B cell (primary cell): ENCODE data around the gene TPCN1. TPM values are rescaled to one million over a fixed set of nuclear protein-coding genes. Genes with fewer than 3 reads are reported as not detected.

Experiments used
- ATAC-seq: fragments of 200-7000 bp; cut with Tn5 transposase; one replicate; pipeline ENCODE4 v1.10.0; 2021; ENCODE audit warnings: low read depth, mild to moderate bottlenecking, moderate number of reproducible peaks, moderate library complexity
- CTCF ChIA-PET: fragments of 350-600 bp; sonication (Branson Sonifier 250); formaldehyde crosslinking; loops from one replicate; lab custom pipeline; 2021; ENCODE audit warnings: antibody characterized with exemption, inconsistent platforms; lab: Charles Lee
- POLR2A ChIA-PET: fragments of 350-600 bp; sonication (Branson Sonifier 250); formaldehyde crosslinking; loops from one replicate; lab custom pipeline; 2021; ENCODE audit warnings: antibody characterized with exemption; lab: Charles Lee
- DNase-seq: peaks from one replicate; pipeline ENCODE4 v3.0.0; 2013
- H2AFZ ChIP-seq: 2 replicates; pipeline ENCODE4 v1.6.1; 2012; ENCODE audit warnings: mild to moderate bottlenecking, low read depth, low read length; ENCODE audit not compliant: insufficient read depth, poor library complexity, severe bottlenecking
- H3K27ac ChIP-seq, 2 donors: 1 replicate in 1 of 2; 2 replicates in 1 of 2; pipeline ENCODE4 v1.5.1; 2012 to 2013; ENCODE audit warnings: low read length in 2 of 2, mild to moderate bottlenecking in 2 of 2, moderate library complexity in 1 of 2
- H3K27me3 ChIP-seq, 4 experiments: fragments of 200-600 bp in 1 of 4; sonication (generic) in 1 of 4; replicated peaks in 1 of 4; 1 replicate in 2 of 4; 2 replicates in 2 of 4; pipeline versions ENCODE4 v1.6.1 to v1.7.0; 2013 to 2016; ENCODE audit warnings: low read length in 3 of 4, mild to moderate bottlenecking in 2 of 4, mixed read lengths in 1 of 4, moderate library complexity in 1 of 4; ENCODE audit not compliant: insufficient read depth in 4 of 4, control insufficient read depth in 3 of 4; ENCODE audit errors: control extremely low read depth in 1 of 4
- H3K36me3 ChIP-seq, 2 experiments: replicated peaks in 1 of 2; 1 replicate in 1 of 2; 2 replicates in 1 of 2; pipeline versions ENCODE4 v1.6.1 to v1.7.1; 2013; ENCODE audit warnings: low read length in 1 of 2; ENCODE audit not compliant: insufficient read depth in 2 of 2, control insufficient read depth in 1 of 2; ENCODE audit errors: control extremely low read depth in 1 of 2, extremely low read depth in 1 of 2
- H3K4me1 ChIP-seq, 2 donors: fragments of 200-600 bp in 1 of 2; sonication (generic) in 1 of 2; 1 replicate in 1 of 2; 2 replicates in 1 of 2; pipeline versions ENCODE4 v1.5.1 to v1.6.1; 2013 to 2017; ENCODE audit warnings: low read length in 2 of 2; ENCODE audit not compliant: control insufficient read depth in 2 of 2, insufficient read depth in 2 of 2
- H3K4me2 ChIP-seq: replicated peaks from 2 replicates; pipeline ENCODE3; 2012; ENCODE audit warnings: mild to moderate bottlenecking, low read depth, low read length; ENCODE audit not compliant: poor library complexity, severe bottlenecking
- H3K4me3 ChIP-seq, 5 experiments: fragments of 200-600 bp in 1 of 5; sonication (generic) in 1 of 5; 1 replicate in 3 of 5; 2 replicates in 2 of 5; pipeline versions ENCODE4 v1.5.1 to v1.7.0; 2011 to 2016; ENCODE audit warnings: low read length in 4 of 5, mild to moderate bottlenecking in 4 of 5, low read depth in 2 of 5, control low read depth in 1 of 5, moderate library complexity in 1 of 5; ENCODE audit not compliant: insufficient read depth in 1 of 5; ENCODE audit errors: control extremely low read depth in 1 of 5, extremely low read depth in 1 of 5
- H3K79me2 ChIP-seq: fragments of 200-600 bp; sonication (generic); one replicate; pipeline ENCODE4 v1.6.0; 2016; ENCODE audit warnings: low read length; ENCODE audit not compliant: control insufficient read depth, insufficient read depth
- H3K9ac ChIP-seq: fragments of 200-600 bp; sonication (generic); 2 replicates; pipeline ENCODE4 v1.6.1; 2017; ENCODE audit warnings: mild to moderate bottlenecking, low read length, moderate library complexity
- H3K9me3 ChIP-seq, 3 donors: one replicate each; pipeline versions ENCODE4 v1.6.1 to v1.7.1; 2013; ENCODE audit warnings: low read length in 2 of 3; ENCODE audit not compliant: control insufficient read depth in 2 of 3, insufficient read depth in 1 of 3; ENCODE audit errors: control extremely low read depth in 1 of 3
- H4K20me1 ChIP-seq: 2 replicates; pipeline ENCODE4 v1.6.0; 2012; ENCODE audit warnings: mild to moderate bottlenecking, low read length; ENCODE audit not compliant: insufficient read depth, control insufficient read depth, poor library complexity, severe bottlenecking
- H3K27ac Mint-ChIP-seq: one replicate; pipeline ENCODE4 v1.8.0; 2021; ENCODE audit warnings: mixed read lengths
- H3K27me3 Mint-ChIP-seq: one replicate; pipeline ENCODE4 v1.8.0; 2021; ENCODE audit warnings: mixed read lengths
- H3K4me1 Mint-ChIP-seq: one replicate; pipeline ENCODE4 v1.8.0; 2021; ENCODE audit warnings: mixed read lengths
- H3K4me3 Mint-ChIP-seq: one replicate; pipeline ENCODE4 v1.8.0; 2021; ENCODE audit warnings: mixed read lengths
- H3K9me3 Mint-ChIP-seq: one replicate; pipeline ENCODE4 v1.8.0; 2022; ENCODE audit warnings: mixed read lengths; ENCODE audit not compliant: insufficient read depth
- EZH2 ChIP-seq: IDR thresholded peaks from 2 replicates; pipeline ENCODE4 v1.6.1; 2012; ENCODE audit warnings: borderline replicate concordance, low read depth, mild to moderate bottlenecking, moderate library complexity, low read length; ENCODE audit not compliant: insufficient read depth, poor library complexity, severe bottlenecking
- WGBS: methylation state at CpG from one replicate; pipeline ENCODE4 v1.1.5; 2013; ENCODE audit warnings: missing lambda C conversion rate; ENCODE audit not compliant: insufficient coverage; 5-methylcytosine and 5-hydroxymethylcytosine counted together
- intact Hi-C: fragments of 100-400 bp; cut with micrococcal nuclease; formaldehyde crosslinking; loops from one replicate; pipeline ENCODE4 v1.10.0; 2022
- polyA plus RNA-seq: library from polyadenylated mRNA; depleted of rRNA; stranded (reverse); fragments of >200 nt; gene quantifications from 2 replicates; pipeline ENCODE4 v1.2.3, GENCODE V29; 2012
- total RNA-seq, 2 donors: library from RNA; stranded (reverse); fragments of 120-200 nt in 1 of 2; gene quantifications; 1 replicate in 1 of 2; 2 replicates in 1 of 2; pipeline versions ENCODE4 v1.2.3 to v1.2.4, GENCODE V29; 2013 to 2022
- TF ChIP-seq, protein P1 (sequence below): fragments of 200-600 bp; IDR thresholded peaks from one replicate; pipeline ENCODE4 v1.8.0; 2022; ENCODE audit warnings: antibody characterized with exemption, mild to moderate bottlenecking

Gene TPCN1
- total and polyA plus RNA-seq, 2 donors (not counting 1 experiment from before 2014, with no cell fraction given) = 80.8 to 258 TPM

DNA sequence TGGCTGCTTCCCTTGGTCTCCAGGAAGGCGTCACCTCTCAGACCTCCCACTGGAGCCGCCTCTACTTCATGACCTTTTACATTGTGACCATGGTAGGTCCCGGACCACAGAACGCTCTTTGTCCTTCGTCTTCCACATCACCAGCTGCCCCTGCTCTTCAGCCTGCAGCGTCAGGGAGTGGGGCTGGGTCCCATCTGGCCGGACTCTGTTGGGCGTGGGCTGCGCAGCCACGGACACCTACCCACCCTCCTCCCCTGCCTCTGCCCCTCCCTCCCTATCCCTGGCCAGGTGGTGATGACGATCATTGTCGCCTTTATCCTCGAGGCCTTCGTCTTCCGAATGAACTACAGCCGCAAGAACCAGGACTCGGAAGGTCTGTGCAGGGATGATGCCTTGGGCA lies 70.3 kb downstream of the TPCN1 start:
- no peak for ATAC-seq
- peaks cover 0 to 72% of the 10 kb centered on the region in 2 experiments for H3K36me3 ChIP-seq
- H3K4me1 Mint-ChIP-seq = no peaks in the 10 kb centered on the region

DNA sequence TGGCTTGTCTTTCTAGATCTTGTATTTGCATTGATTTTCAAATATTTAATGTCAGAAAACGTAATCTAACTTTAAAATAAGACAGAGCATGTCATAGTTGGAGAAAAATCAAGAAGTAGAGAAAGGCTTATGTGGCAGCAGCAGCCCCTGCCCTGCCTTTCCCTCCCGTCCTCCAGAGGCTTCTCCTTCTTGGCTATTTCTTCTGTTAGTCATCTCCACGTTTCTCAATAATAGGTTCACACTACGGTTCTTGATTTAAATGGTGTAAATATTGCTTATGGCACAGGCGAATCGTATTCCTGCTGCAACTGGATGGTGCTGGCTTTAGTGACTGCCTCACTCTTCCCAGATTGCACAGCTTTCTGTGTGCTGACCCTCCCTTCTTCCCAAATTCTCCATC lies 70.8 kb downstream of the TPCN1 start:
- ATAC-seq (no peak), DNase-seq (no peak)
- Mint-ChIP-seq H3K4me3 (no peak overlapping the region), H3K27me3 (no peaks in the 10 kb centered on the region), H3K9me3 (no peaks in the 10 kb centered on the region), H3K4me1 (no peaks in the 10 kb centered on the region), H3K27ac (no peak overlapping the region)
- Histone ChIP-seq H3K4me1 (no peaks in the 10 kb centered on the region), H3K9me3 (no peaks in the 10 kb centered on the region), H3K4me2 (no peak overlapping the region), H3K27ac (no peak overlapping the region), H3K9ac (no peak overlapping the region), H3K27me3 (no peaks in the 10 kb centered on the region), H3K79me2 (no peaks in the 10 kb centered on the region), H3K36me3 (peaks cover 0 to 72% of the 10 kb centered on the region in 2 experiments), H2AFZ (no peak overlapping the region), H3K4me3 (no peak overlapping the region), H4K20me1 (no peaks in the 10 kb centered on the region)
- intact Hi-C loops = loop anchor here (10.0 kb wide), 1 partner anchor 97 kb away; no protein-coding TSS in a partner anchor
- WGBS = 94% methylated on average over 2 of the region's 6 CpGs
- TF ChIP-seq EZH2 = no peak
- TF ChIP-seq, protein P1, sequence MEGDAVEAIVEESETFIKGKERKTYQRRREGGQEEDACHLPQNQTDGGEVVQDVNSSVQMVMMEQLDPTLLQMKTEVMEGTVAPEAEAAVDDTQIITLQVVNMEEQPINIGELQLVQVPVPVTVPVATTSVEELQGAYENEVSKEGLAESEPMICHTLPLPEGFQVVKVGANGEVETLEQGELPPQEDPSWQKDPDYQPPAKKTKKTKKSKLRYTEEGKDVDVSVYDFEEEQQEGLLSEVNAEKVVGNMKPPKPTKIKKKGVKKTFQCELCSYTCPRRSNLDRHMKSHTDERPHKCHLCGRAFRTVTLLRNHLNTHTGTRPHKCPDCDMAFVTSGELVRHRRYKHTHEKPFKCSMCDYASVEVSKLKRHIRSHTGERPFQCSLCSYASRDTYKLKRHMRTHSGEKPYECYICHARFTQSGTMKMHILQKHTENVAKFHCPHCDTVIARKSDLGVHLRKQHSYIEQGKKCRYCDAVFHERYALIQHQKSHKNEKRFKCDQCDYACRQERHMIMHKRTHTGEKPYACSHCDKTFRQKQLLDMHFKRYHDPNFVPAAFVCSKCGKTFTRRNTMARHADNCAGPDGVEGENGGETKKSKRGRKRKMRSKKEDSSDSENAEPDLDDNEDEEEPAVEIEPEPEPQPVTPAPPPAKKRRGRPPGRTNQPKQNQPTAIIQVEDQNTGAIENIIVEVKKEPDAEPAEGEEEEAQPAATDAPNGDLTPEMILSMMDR = no peak
- POLR2A ChIA-PET = no interaction called here
- CTCF ChIA-PET = no interaction called here

More for the DNA sequence above, 70.3 kb downstream of the TPCN1 start:
- Histone ChIP-seq H3K4me3 (no peak overlapping the region), H3K9ac (no peak overlapping the region), H3K4me2 (no peak overlapping the region), H3K9me3 (no peaks in the 10 kb centered on the region), H3K4me1 (no peaks in the 10 kb centered on the region), H3K27me3 (no peaks in the 10 kb centered on the region), H3K79me2 (no peaks in the 10 kb centered on the region), H2AFZ (no peak overlapping the region), H3K27ac (no peak overlapping the region), H4K20me1 (no peaks in the 10 kb centered on the region)
- no peak for TF ChIP-seq EZH2
- TF ChIP-seq, protein P1 = no peak
- WGBS = 99% methylated on average over 17 of the region's 17 CpGs
- ChIA-PET CTCF (no interaction called here), POLR2A (no interaction called here)
- Mint-ChIP-seq H3K27me3 (no peaks in the 10 kb centered on the region), H3K27ac (no peak overlapping the region), H3K4me3 (no peak overlapping the region), H3K9me3 (no peaks in the 10 kb centered on the region)
- no peak for DNase-seq
- intact Hi-C loops = loop anchor here (10.0 kb wide), 1 partner anchor 97 kb away; no protein-coding TSS in a partner anchor
